Type B pancreatic cell (in vitro differentiated cells): ENCODE results near the gene PCLAF. TPM values are rescaled to one million over a fixed set of nuclear protein-coding genes. Genes with fewer than 3 reads are reported as not detected.
"Not testable (repeated sequence)": the region's sequence is repeated elsewhere in the genome, so short reads cannot be mapped to it uniquely, and the experiment has no call there.

Experiments used
- DNase-seq: peaks from one replicate; pipeline ENCODE4 v3.0.0; 2021; ENCODE audit warnings: mixed read lengths; ENCODE audit not compliant: unreplicated experiment; ENCODE audit errors: extremely low spot score
- H3K27ac Mint-ChIP-seq: 2 replicates; pipeline ENCODE4 v1.8.0; 2021; ENCODE audit warnings: mild to moderate bottlenecking, mixed read lengths
- H3K27me3 Mint-ChIP-seq: 2 replicates; pipeline ENCODE4 v1.8.0; 2021; ENCODE audit warnings: mixed read lengths
- H3K36me3 Mint-ChIP-seq: 2 replicates; pipeline ENCODE4 v1.8.0; 2021; ENCODE audit warnings: mixed read lengths
- H3K4me1 Mint-ChIP-seq: one replicate; pipeline ENCODE4 v1.8.0; 2021; ENCODE audit warnings: mixed read lengths; ENCODE audit not compliant: unreplicated experiment
- H3K4me3 Mint-ChIP-seq: 2 replicates; pipeline ENCODE4 v1.8.0; 2021; ENCODE audit warnings: mild to moderate bottlenecking, mixed read lengths
- H3K9me3 Mint-ChIP-seq: 2 replicates; pipeline ENCODE4 v1.8.0; 2021; ENCODE audit warnings: mixed read lengths
- CTCF ChIP-seq: fragments of 200-600 bp; sonication (generic); conservative IDR thresholded peaks from 2 replicates; pipeline ENCODE4 v1.5.0; 2021; ENCODE audit warnings: antibody characterized with exemption, mild to moderate bottlenecking
- total RNA-seq: library from RNA; stranded (reverse); gene quantifications from 2 replicates; pipeline ENCODE4 v1.2.1, GENCODE V29; 2021; ENCODE audit warnings: low replicate concordance

The PCLAF gene
- total RNA-seq, 1 donor from 2014 or later = 45.9 TPM

- no peak for DNase-seq
Observed at GRCh38 chr15:64389036-64389435, 7.8 kb upstream of the PCLAF start.

GRCh38 chr15:64387562-64388168 is 6.4 kb upstream of the PCLAF start, which contains the start of gene TRIP4:
TRIP4 (plus strand) TSS chr15:64387836; CDS start chr15:64387864, 28 bp downstream.
- peaks cover 17% of the 10 kb centered on the region for H3K4me1 Mint-ChIP-seq
- H3K4me3 Mint-ChIP-seq = peak within 1 kb of the TSS; percentile 97
- peaks cover 5% of the 10 kb centered on the region for H3K9me3 Mint-ChIP-seq
- peaks cover 5% of the 10 kb centered on the region for H3K36me3 Mint-ChIP-seq
- DNase-seq = peak; percentile 95
- H3K27ac Mint-ChIP-seq = peak within 1 kb of the TSS; percentile 89
- no peak for TF ChIP-seq CTCF
- no peaks in the 10 kb centered on the region for H3K27me3 Mint-ChIP-seq

More at GRCh38 chr15:64389036-64389435, 7.8 kb upstream of the PCLAF start:
- peaks cover 17% of the 10 kb centered on the region for H3K4me1 Mint-ChIP-seq
- no peak for TF ChIP-seq CTCF
- H3K27ac Mint-ChIP-seq = no peak overlapping the region
- peaks cover 5% of the 10 kb centered on the region for H3K9me3 Mint-ChIP-seq
- H3K27me3 Mint-ChIP-seq = no peaks in the 10 kb centered on the region
- H3K36me3 Mint-ChIP-seq = peaks cover 5% of the 10 kb centered on the region
- H3K4me3 Mint-ChIP-seq = peak overlapping the region; percentile 97

- no peak for DNase-seq
- Mint-ChIP-seq H3K36me3 (peaks cover 10% of the 10 kb centered on the region), H3K4me1 (peaks cover 25% of the 10 kb centered on the region), H3K27ac (no peak overlapping the region), H3K27me3 (no peaks in the 10 kb centered on the region), H3K4me3 (no peak overlapping the region), H3K9me3 (peaks cover 5% of the 10 kb centered on the region)
- TF ChIP-seq CTCF = no peak
Observed at GRCh38 chr15:64386291-64386690, 5.0 kb upstream of the PCLAF start.

- no peak overlapping the region for H3K4me3 Mint-ChIP-seq
- peaks cover 28% of the 10 kb centered on the region for H3K4me1 Mint-ChIP-seq
- TF ChIP-seq CTCF = no peak
- no peak overlapping the region for H3K27ac Mint-ChIP-seq
- peaks cover 14% of the 10 kb centered on the region for H3K36me3 Mint-ChIP-seq
- DNase-seq = no peak
- peaks cover 5% of the 10 kb centered on the region for H3K9me3 Mint-ChIP-seq
- no peaks in the 10 kb centered on the region for H3K27me3 Mint-ChIP-seq
Observed at GRCh38 chr15:64383760-64384159, 2.5 kb upstream of the PCLAF start.

GRCh38 chr15:64380130-64380870 is 941 bp downstream of the PCLAF start:
- H3K27ac Mint-ChIP-seq = peak overlapping the region; percentile 87
- H3K4me3 Mint-ChIP-seq = peak overlapping the region; percentile 96
- H3K36me3 Mint-ChIP-seq, DNase-seq, H3K9me3 Mint-ChIP-seq, H3K27me3 Mint-ChIP-seq: not testable (repeated sequence)
- peaks cover 16% of the 10 kb centered on the region for H3K4me1 Mint-ChIP-seq
